A549 (cell line): ENCODE measurements around the gene PDK2.

Experiments
- CHD2 ChIP-seq: fragments of 150-350 bp; IDR thresholded peaks from 2 replicates; pipeline ENCODE4 v1.6.1; 2014; ENCODE audit warnings: low read length; ENCODE audit not compliant: partially characterized antibody
- KDM1A ChIP-seq: fragments of 200-600 bp; sonication (generic); IDR thresholded peaks from 2 replicates; pipeline ENCODE4 v1.6.1; 2016; ENCODE audit warnings: low read depth, mild to moderate bottlenecking
- RNF2 ChIP-seq: fragments of 200-600 bp; sonication (generic); IDR thresholded peaks from 2 replicates; pipeline ENCODE4 v1.6.1; 2016; ENCODE audit warnings: low read depth, mild to moderate bottlenecking, antibody characterized with exemption, moderate library complexity, borderline replicate concordance
- TF ChIP-seq, protein P1 (sequence below): fragments of 200-600 bp; sonication (generic); IDR thresholded peaks from 2 replicates; pipeline ENCODE4 v1.6.1; 2016; ENCODE audit warnings: antibody characterized with exemption, mild to moderate bottlenecking, moderate library complexity
- TF ChIP-seq, protein P2 (sequence below): fragments of >200 bp; sonication (Bioruptor Twin); formaldehyde crosslinking; IDR thresholded peaks from 3 replicates; pipeline ENCODE4 v1.5.1; 2016

DNA sequence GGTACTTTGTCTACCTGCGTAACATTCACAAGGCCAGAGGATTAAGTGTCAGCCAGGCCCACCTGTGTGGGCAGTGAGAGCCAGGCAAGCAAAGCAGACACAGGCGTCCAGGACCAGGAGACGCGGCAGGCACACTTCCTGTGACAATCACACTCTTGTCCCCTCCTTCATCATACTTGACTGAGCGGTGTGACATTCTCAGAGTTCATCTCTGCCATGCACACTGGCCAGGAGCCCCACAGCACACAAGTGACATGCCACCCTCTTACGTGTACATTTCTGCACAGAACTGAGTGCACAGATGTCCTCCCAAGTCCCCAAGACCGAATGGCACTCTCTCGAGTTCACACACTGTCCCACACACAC is 46.6 kb downstream of the PDK2 start:
- TF ChIP-seq, protein P1, sequence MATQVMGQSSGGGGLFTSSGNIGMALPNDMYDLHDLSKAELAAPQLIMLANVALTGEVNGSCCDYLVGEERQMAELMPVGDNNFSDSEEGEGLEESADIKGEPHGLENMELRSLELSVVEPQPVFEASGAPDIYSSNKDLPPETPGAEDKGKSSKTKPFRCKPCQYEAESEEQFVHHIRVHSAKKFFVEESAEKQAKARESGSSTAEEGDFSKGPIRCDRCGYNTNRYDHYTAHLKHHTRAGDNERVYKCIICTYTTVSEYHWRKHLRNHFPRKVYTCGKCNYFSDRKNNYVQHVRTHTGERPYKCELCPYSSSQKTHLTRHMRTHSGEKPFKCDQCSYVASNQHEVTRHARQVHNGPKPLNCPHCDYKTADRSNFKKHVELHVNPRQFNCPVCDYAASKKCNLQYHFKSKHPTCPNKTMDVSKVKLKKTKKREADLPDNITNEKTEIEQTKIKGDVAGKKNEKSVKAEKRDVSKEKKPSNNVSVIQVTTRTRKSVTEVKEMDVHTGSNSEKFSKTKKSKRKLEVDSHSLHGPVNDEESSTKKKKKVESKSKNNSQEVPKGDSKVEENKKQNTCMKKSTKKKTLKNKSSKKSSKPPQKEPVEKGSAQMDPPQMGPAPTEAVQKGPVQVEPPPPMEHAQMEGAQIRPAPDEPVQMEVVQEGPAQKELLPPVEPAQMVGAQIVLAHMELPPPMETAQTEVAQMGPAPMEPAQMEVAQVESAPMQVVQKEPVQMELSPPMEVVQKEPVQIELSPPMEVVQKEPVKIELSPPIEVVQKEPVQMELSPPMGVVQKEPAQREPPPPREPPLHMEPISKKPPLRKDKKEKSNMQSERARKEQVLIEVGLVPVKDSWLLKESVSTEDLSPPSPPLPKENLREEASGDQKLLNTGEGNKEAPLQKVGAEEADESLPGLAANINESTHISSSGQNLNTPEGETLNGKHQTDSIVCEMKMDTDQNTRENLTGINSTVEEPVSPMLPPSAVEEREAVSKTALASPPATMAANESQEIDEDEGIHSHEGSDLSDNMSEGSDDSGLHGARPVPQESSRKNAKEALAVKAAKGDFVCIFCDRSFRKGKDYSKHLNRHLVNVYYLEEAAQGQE = no peak
- TF ChIP-seq RNF2 (no peak), KDM1A (no peak), CHD2 (no peak)
- TF ChIP-seq, protein P2, sequence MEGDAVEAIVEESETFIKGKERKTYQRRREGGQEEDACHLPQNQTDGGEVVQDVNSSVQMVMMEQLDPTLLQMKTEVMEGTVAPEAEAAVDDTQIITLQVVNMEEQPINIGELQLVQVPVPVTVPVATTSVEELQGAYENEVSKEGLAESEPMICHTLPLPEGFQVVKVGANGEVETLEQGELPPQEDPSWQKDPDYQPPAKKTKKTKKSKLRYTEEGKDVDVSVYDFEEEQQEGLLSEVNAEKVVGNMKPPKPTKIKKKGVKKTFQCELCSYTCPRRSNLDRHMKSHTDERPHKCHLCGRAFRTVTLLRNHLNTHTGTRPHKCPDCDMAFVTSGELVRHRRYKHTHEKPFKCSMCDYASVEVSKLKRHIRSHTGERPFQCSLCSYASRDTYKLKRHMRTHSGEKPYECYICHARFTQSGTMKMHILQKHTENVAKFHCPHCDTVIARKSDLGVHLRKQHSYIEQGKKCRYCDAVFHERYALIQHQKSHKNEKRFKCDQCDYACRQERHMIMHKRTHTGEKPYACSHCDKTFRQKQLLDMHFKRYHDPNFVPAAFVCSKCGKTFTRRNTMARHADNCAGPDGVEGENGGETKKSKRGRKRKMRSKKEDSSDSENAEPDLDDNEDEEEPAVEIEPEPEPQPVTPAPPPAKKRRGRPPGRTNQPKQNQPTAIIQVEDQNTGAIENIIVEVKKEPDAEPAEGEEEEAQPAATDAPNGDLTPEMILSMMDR = no peak
